NCI-H1417 treated with DMSO at 0.1 percent for 48 hours (cell line): Measurements from ENCODE around the gene ZMYM1.
A peak's percentile ranks its signal among the peaks of the same experiment; 100 is the strongest.
"Not testable (repeated sequence)": the region's sequence is repeated elsewhere in the genome, so short reads cannot be mapped to it uniquely, and the experiment has no call there.

Source experiments
- DNase-seq: peaks from one replicate; lab custom pipeline; 2025; lab: John Stamatoyannopoulos, UW

The ZMYM1 gene

DNA sequence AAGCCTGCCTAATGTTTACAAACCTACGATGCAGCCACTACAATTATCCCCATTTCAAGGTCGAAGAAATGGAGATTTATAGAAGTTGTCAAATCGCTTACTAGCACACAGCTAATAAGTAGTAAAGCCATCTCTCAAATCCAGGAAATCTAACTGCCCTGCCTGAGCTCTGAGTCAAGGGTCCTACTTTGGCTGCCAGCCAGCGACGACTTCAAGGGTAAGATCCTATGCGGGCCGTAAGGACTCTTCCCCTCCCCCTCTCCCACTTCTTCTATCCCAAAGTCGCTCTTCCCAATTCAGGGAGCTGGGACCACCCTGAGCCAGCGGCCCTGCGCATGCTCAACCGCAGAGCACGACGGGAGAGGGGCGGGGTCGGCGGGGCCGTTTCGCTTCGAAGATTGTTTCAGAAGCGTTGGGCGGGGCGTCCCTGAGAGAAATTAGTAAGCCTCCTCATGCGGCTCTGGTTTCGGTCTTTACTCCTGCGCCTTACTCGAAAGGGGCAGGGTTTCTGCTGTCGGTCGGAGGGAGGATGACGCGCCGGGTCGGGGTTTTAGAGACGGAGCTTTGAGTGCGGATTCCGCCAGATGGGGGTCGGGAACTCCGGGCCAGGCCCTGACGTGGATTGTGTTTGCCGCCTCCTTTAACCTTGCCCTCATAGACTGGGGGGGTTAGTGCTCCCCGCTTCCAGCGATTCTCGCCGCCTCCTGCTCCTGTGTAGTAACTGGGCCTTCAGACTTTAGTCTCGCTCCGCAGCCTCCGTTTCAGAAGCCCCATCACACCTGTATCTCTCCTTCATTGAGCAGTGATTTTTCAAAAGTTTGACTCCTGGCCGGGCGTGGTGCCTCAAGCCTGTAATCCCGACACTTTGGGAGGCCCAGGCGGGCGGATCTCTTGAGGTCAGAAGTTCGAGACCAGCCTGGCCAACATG, at the start of gene ZMYM1:
ZMYM1 (plus strand) TSS at position 383 of the 928 bp plus-strand sequence. CDS start 14,603 bp downstream, outside the sequence.
- DNase-seq: peak; percentile 54

GRCh38 chr1:35029761-35030160, 49.4 kb upstream of the ZMYM1 start:
- no peak for DNase-seq

DNA sequence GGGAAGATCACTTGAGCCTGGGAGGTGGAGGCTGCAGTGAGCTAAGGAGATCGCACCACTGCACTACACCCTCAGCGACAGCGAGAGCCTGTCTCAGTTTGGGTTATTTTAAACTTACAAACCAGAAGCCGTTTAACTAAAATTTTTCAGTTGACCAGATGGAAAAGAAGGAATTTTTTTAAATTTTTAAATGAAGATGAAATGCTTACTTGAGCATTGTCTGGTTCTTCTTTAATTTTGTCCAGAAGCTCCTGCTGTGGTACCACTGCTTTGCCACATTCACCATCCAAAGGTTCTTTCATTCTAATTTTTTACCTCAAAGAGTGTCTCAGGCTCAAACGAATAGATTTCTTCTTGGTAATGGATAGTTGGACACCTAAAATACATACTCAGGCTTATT, 48.8 kb upstream of the ZMYM1 start:
- no peak for DNase-seq

DNA sequence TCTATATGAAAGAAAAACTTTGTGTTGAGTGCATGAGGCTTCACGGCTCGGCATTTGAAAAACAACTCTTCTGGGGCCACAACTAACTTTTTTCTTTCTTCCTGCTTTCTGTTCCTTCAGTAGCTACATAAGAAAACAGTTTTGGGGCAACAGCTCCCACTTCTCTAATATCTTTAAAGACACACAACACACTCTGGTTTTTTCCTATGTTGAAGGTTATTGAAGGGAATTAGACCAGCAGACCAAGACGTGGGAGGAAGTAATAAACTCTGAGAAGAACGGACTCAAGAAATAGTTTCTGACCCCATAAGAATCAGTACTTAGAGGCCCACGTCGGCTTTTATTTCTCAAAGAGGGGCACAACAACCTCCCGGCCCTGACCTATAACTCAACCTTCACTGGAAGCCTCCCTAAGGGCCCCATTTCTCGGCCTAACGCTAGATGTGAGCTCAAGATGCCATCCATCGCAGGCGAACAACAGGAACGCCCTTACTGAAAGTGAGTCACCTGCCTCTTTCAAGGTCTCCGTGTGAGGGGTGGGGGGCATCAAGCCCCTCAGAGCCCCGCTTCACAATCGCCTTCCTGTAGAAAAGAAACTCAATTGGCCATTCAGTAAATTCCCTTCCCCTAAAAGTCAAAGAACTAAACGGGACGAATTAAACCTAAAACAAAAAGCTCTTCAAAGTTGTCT, 48.3 kb upstream of the ZMYM1 start:
- DNase-seq: no peak

DNA sequence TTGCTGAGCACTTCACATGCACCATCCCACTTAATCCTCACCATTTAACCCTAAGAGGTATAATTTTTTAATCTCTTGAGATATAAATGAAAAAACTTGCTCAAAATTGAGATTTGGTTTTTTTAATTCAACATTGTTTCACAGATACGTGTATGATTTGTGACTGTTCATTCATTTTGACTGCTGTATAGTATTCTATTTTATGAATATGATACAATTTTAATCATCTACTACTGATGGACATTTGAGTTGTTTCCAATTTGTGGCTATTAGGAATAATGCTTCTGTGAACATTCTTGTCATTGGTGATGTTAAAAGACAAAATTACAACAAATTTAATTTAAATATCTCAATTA, 46.8 kb upstream of the ZMYM1 start:
- DNase-seq: no peak

DNA sequence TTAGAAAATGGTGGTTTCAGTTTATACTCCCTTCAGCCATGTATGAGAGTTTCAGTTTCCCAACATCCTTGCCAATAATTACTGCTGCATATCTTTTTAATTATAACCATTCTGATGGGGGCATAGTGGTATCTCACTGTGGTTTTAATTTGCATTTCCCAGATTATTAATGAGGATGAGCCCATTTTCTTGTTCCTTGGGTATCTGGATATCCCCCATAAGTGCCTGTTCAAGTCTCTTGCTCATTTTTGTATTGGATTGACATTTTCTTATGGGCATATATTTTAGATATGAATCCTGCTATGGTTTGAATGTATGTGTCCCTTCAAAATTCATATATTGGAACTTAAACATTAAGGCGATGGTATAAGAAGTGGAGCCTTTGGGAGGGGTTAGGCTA, 45.8 kb upstream of the ZMYM1 start:
- no peak for DNase-seq

DNA sequence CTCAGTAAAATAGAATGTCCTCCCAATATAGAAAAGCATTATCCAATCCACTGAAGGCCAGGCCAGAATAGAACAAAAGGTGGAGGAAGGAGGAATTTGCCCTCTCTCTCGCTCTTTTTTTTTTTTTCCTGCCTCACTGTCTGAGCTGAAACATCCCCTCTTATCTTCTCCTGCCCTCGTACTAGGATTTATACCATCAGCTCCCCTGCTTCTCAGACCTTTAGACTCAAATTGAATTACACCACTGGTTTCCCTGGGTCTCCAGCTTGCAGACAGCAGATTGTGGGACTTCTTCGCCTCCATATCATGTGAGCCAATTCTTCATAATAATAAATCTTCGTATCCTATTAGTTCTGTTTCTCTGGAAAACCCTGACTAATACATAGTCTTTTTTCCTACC, 42.6 kb upstream of the ZMYM1 start:
- no peak for DNase-seq

DNA sequence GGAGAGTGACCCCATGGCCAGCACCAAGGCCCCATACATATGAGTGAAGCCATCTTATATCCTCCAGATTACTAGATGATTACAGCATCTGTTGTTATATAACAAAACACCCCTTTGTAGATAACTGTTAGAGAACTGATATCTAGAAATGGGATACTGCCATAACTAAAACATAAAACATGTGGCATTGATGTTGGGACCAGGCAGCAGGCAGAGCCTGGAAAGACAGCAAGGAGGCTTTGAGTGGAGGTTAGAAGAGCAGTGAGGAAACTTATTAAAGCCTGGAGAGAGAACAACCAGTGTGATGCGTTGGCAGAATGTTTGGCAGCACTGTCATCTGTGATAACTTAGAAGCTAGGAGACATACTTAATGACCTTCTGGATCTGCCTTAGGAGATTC, 42.0 kb upstream of the ZMYM1 start:
- no peak for DNase-seq

DNA sequence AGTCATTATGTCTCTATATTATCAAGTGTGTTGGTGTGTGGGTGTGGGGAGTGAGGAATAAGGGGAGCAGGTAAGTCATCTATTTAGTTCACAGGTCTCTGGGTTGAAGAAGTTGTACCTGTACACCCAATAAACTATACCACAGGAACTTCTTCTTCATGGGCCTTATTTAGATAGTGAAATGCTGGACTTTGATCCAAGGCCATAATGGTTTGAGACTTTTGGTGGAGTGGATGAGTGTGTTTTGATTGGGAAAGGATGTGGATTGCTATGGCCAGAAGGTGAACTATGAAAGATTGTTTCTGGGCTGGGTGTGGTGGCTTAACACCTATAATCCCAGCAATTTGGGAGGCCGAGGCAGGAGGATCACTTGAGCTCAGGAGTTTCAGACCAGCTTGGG, 40.5 kb upstream of the ZMYM1 start:
- DNase-seq: no peak

DNA sequence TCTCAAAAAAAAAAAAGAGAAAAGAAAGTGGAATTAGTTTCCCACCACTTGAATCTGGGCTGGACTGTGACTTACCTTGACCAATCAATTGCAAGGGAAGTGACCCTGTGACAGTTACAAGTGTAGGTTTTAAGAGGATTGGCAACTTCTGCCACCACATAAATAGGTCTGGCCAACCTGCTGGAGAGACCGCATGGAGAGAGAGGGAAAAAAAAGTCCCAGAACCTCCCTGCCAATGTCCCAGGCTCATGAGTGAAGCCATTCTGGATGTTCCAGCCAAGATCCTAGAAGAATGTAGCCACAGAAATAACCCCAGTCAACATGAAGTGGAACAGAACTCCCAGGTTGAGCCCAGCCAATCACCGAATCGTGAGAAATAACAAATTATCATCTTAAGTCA, 35.7 kb upstream of the ZMYM1 start:
- no peak for DNase-seq

GRCh38 chr1:35044431-35044830, 34.8 kb upstream of the ZMYM1 start:
- no peak for DNase-seq

DNA sequence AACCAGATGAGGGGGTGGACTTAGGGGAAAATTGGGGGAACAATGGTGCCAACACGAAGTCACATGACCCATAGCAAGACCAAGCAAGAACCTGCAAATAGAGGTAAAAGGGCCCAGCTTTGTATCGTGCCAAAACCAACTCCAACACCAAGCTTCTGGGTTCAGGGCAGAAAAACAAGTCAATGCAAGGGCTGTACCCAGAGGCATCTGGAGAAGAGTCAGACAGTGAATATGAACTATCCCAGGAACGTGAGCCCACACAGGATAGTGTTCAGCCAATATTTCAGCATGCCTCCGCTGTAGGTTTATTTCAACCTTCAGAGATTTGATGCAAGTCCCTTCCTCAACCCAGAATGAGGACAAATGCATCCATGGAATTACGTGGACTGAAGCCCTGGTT, 32.5 kb upstream of the ZMYM1 start:
- no peak for DNase-seq

DNA sequence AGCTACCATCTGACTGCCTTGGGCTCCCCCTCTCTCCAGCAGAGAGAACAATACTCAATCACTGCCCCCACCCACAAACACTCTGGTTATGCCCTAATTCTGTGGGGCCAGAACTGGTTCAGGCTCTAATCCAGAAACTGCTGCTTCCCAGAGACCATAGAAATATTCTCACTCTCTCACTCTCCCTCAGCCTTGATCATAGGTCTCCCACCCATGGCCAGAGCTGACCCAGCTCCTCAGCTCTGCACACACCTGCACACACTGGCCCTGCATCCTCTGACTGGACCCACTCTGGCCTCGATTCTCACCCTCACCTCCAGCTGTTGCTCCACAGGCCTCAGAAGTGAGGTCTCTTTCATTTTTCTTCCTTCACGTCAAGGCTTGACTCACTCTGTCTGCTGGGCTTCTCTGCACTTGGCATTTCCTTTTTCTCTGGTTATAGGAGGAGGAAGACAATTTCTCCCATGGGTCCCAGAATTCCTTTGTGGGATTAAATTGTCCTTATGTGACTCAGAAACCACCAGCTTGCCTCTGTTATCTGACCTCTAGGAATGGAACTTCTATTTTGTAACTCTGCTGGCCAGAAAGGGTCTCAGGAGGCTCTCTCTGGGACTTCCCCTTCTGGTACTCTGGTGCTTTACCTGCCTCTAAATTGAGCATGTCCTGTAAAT, 31.9 kb upstream of the ZMYM1 start:
- DNase-seq: no peak

- no peak for DNase-seq
Observed at GRCh38 chr1:35049116-35049515, 30.1 kb upstream of the ZMYM1 start.

GRCh38 chr1:35053433-35053832, 25.8 kb upstream of the ZMYM1 start:
- no peak for DNase-seq

DNA sequence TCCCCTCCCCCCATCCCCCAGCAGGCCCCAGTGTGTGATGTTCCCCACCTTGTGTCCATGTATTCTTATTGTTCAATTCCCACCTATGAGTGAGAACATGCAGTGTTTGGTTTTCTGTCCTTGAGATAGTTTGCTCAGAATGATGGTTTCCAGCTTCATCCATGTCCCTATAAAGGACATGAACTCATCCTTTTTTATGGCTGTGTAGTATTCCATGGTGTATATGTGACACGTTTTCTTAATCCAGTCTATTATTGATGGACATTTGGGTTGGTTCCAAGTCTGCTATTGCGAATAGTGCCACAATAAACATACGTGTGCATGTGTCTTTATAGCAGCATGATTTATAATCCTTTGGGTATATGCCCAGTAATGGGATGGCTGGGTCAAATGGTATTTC, 24.9 kb upstream of the ZMYM1 start:
- not testable (repeated sequence) for DNase-seq

- DNase-seq: not testable (repeated sequence)
Observed at GRCh38 chr1:35058321-35058720, 20.9 kb upstream of the ZMYM1 start.

DNA sequence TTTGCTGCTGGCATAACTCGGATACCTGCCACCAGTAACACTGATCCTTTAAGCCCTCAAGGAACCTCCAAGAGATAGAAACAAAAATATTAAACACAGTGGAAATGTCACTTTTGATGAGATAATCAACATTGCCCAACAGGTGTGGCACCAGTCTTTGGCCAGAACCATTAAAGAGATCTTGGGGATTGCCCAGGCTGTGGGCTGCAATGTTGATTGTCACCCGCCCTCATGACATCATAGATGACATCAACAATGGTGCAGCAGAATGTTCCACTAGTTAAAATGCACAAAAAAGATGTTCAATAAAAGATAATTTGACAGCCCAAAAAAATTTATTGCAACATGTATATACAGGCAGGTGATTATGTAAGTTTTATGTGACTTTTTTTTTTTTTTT, 20.2 kb upstream of the ZMYM1 start:
- DNase-seq: no peak

DNA sequence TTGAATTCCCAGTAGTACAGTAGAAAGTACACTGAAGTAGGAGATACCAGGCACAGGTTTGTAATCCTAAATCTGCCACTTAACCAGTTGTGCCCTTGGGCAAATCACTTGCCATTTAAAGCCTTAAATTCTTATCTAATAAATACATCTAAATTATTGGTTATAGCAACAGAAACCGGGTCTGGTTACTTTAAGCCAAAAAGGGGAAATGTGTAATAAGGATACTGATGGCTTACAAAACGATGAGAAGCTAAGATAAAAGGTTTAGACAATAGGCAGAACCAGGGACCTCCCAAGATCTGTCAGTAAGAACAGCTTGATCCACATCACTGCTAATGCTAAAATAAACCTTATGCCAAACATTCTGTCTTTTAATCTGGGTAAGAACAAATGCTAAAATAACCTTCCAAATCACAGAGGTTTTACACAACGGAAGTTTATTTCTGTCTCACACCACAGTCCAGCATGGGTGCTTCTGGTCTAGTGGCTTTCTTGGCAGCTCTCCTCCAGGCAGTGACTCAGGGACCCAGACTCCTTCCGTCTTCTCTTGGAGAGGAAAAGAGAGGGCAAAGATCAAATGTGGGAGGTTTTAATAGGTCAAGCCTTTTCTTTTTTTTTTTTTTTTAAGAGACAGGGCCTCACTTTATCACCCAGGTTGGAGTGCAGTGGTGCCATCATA, 16.5 kb upstream of the ZMYM1 start:
- DNase-seq: no peak

DNA sequence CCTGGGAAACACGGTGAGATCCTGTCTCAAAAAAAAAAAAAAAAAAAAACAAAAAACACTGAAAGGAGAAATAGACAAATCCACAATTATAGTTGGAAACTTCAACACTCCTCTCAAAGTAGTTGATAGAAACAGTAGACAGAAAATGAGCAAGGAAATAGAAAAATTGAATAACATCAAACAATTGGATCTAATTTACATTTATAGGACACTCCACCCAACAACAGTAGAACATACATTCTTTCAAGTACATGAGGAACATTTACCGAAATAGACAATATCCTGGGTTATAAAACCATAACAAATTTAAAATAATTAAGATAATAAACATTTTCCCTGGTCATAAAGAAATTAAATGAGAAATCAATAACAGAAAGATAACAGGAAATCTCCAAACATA, 14.9 kb upstream of the ZMYM1 start:
- no peak for DNase-seq

DNA sequence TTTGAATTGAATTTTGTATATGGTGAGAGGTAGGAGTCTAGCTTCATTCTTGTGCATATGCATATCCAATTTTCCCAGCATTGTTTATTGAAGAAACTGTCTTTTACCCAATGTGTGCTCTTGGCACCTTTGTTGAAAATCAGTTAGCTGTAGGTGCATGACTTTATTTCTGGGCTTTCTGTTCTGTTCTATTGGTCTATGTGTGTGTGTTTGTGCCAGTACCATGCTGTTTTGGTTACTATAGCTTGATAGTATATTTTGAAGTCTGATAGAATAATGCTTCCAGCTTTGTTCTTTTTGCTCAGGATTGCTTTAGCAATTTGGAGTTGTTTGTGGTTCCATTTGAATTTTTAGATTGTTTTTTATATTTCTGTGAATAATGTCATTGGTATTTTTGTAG, 9.4 kb upstream of the ZMYM1 start:
- DNase-seq: no peak

GRCh38 chr1:35073265-35073811, 5.8 kb upstream of the ZMYM1 start:
- DNase-seq: no peak
